GM23338 (cell line): ENCODE data around the gene ZFP36L1. TPM values are rescaled to one million over a fixed set of nuclear protein-coding genes. Genes with fewer than 3 reads are reported as not detected.
A peak's percentile ranks its signal among the peaks of the same experiment; 100 is the strongest.

Experiments used
- ATAC-seq: fragments of 200-7000 bp; cut with Tn5 transposase; 3 replicates; pipeline ENCODE4 v1.9.1; 2020
- DNase-seq: peaks from one replicate; pipeline ENCODE4 v3.0.0-alpha.2; 2015; ENCODE audit warnings: low spot score
- H2AFZ ChIP-seq: fragments of 200-600 bp; sonication (generic); 2 replicates; pipeline ENCODE4 v1.8.0; 2016; ENCODE audit warnings: antibody characterized with exemption, mild to moderate bottlenecking, moderate library complexity
- H3F3A ChIP-seq: fragments of 200-600 bp; sonication (generic); replicated peaks from 2 replicates; pipeline ENCODE4 v1.8.0; 2017; ENCODE audit warnings: antibody characterized with exemption, mixed run types, low read depth
- H3K27ac ChIP-seq: fragments of 200-600 bp; sonication (generic); 2 replicates; pipeline ENCODE4 v1.6.1; 2016; ENCODE audit warnings: low read depth
- H3K27me3 ChIP-seq: fragments of 200-600 bp; sonication (generic); 2 replicates; pipeline ENCODE4 v1.8.0; 2016; ENCODE audit warnings: mild to moderate bottlenecking, mixed run types, moderate library complexity; ENCODE audit not compliant: insufficient read depth
- H3K36me3 ChIP-seq: fragments of 200-600 bp; sonication (generic); 2 replicates; pipeline ENCODE4 v1.8.0; 2016; ENCODE audit warnings: mild to moderate bottlenecking; ENCODE audit not compliant: insufficient read depth
- H3K4me1 ChIP-seq: fragments of 200-600 bp; sonication (generic); 2 replicates; pipeline ENCODE4 v1.8.0; 2016; ENCODE audit warnings: mild to moderate bottlenecking, moderate library complexity; ENCODE audit not compliant: insufficient read depth
- H3K4me2 ChIP-seq: fragments of 200-600 bp; sonication (generic); 2 replicates; pipeline ENCODE4 v1.7.1; 2017; ENCODE audit warnings: mixed run types
- H3K4me3 ChIP-seq: fragments of 200-600 bp; sonication (generic); 2 replicates; pipeline ENCODE4 v1.6.1; 2016; ENCODE audit warnings: mixed run types
- H3K79me2 ChIP-seq: fragments of 200-600 bp; sonication (generic); replicated peaks from 2 replicates; pipeline ENCODE4 v1.8.0; 2017; ENCODE audit warnings: mild to moderate bottlenecking; ENCODE audit not compliant: insufficient read depth
- H3K9me2 ChIP-seq: fragments of 200-600 bp; sonication (generic); 2 replicates; pipeline ENCODE4 v1.8.0; 2017; ENCODE audit not compliant: insufficient read depth
- H4K20me1 ChIP-seq: fragments of 200-600 bp; sonication (generic); replicated peaks from 2 replicates; pipeline ENCODE4 v1.8.0; 2017; ENCODE audit warnings: mild to moderate bottlenecking; ENCODE audit not compliant: insufficient read depth
- H3K27ac Mint-ChIP-seq: 2 replicates; pipeline ENCODE4 v1.8.0; 2020; ENCODE audit warnings: inconsistent platforms, mild to moderate bottlenecking, moderate library complexity, mixed read lengths
- H3K27me3 Mint-ChIP-seq: 3 replicates; pipeline ENCODE4 v1.8.0; 2022; ENCODE audit warnings: low read depth, mild to moderate bottlenecking, moderate library complexity, mixed read lengths, inconsistent platforms; ENCODE audit not compliant: insufficient read depth, poor library complexity
- H3K36me3 Mint-ChIP-seq: 3 replicates; pipeline ENCODE4 v1.8.0; 2021; ENCODE audit warnings: low read depth, mild to moderate bottlenecking, inconsistent platforms, moderate library complexity, mixed read lengths
- H3K4me1 Mint-ChIP-seq: 3 replicates; pipeline ENCODE4 v1.8.0; 2020; ENCODE audit warnings: mild to moderate bottlenecking, inconsistent platforms, mixed read lengths
- H3K4me3 Mint-ChIP-seq: 3 replicates; pipeline ENCODE4 v1.8.0; 2021; ENCODE audit warnings: moderate library complexity, mild to moderate bottlenecking, inconsistent platforms, mixed read lengths
- H3K9me3 Mint-ChIP-seq: 3 replicates; pipeline ENCODE4 v1.8.0; 2020; ENCODE audit warnings: moderate library complexity, mild to moderate bottlenecking, inconsistent platforms, mixed read lengths
- CREB1 ChIP-seq: fragments of 250-450 bp; sonication (Bioruptor Pico); IDR thresholded peaks from 2 replicates; pipeline ENCODE4 v1.5.0; 2020; ENCODE audit warnings: low read depth, mild to moderate bottlenecking, moderate library complexity
- EZH2 ChIP-seq: fragments of 200-600 bp; sonication (generic); IDR thresholded peaks from one replicate; pipeline ENCODE4 v1.8.0; 2017; ENCODE audit warnings: antibody characterized with exemption, mild to moderate bottlenecking, low read depth; ENCODE audit not compliant: unreplicated experiment
- EZH2phosphoT487 ChIP-seq: fragments of 200-600 bp; sonication (generic); IDR thresholded peaks from one replicate; pipeline ENCODE4 v1.8.1; 2018; ENCODE audit warnings: antibody characterized with exemption; ENCODE audit not compliant: unreplicated experiment
- JUNB ChIP-seq: IDR thresholded peaks from one replicate; pipeline ENCODE4 v1.6.1; 2016; ENCODE audit warnings: antibody characterized with exemption; ENCODE audit not compliant: unreplicated experiment
- NANOG ChIP-seq: IDR thresholded peaks from 2 replicates; pipeline ENCODE4 v1.6.1; 2016; ENCODE audit warnings: antibody characterized with exemption, borderline replicate concordance
- POLR2AphosphoS5 ChIP-seq: IDR thresholded peaks from 2 replicates; pipeline ENCODE4 v1.6.1; 2016; ENCODE audit warnings: antibody characterized with exemption, low read depth
- STAT1 ChIP-seq: IDR thresholded peaks from one replicate; pipeline ENCODE4 v1.6.1; 2016; ENCODE audit warnings: antibody characterized with exemption; ENCODE audit not compliant: unreplicated experiment
- ZNF331 ChIP-seq: fragments of 250-450 bp; sonication (Bioruptor Pico); IDR thresholded peaks from 2 replicates; pipeline ENCODE4 v1.5.0; 2020; ENCODE audit warnings: low read depth, mild to moderate bottlenecking, moderate library complexity
- polyA plus RNA-seq: library from polyadenylated mRNA; unstranded; fragments of >200 nt; fragmentation: Nextera tagmentation; extraction: Ambion mirVana; gene quantifications from 2 replicates; pipeline ENCODE4 v1.2.1, GENCODE V29; 2016
- total RNA-seq: library from RNA; depleted of rRNA; stranded (reverse); fragments of >200 nt; shearing (Covaris generic); gene quantifications from 2 replicates; pipeline ENCODE4 v1.2.3, GENCODE V29; 2014
- TF ChIP-seq, protein P1 (sequence below): IDR thresholded peaks from one replicate; pipeline ENCODE4 v1.6.1; 2018; ENCODE audit warnings: antibody characterized with exemption; ENCODE audit not compliant: unreplicated experiment
- TF ChIP-seq, protein P2 (sequence below), 2 experiments: fragments of 200-600 bp in 1 of 2; sonication (generic) in 1 of 2; conservative IDR thresholded peaks; 2 replicates each; pipeline versions ENCODE4 v1.5.1 to v1.6.1; 2016 to 2017; ENCODE audit warnings: antibody characterized with exemption in 2 of 2, low read depth in 2 of 2, mild to moderate bottlenecking in 2 of 2, moderate library complexity in 1 of 2

Gene ZFP36L1
- total and polyA plus RNA-seq, 2 experiments from 2014 or later, result 148 to 382 TPM

DNA sequence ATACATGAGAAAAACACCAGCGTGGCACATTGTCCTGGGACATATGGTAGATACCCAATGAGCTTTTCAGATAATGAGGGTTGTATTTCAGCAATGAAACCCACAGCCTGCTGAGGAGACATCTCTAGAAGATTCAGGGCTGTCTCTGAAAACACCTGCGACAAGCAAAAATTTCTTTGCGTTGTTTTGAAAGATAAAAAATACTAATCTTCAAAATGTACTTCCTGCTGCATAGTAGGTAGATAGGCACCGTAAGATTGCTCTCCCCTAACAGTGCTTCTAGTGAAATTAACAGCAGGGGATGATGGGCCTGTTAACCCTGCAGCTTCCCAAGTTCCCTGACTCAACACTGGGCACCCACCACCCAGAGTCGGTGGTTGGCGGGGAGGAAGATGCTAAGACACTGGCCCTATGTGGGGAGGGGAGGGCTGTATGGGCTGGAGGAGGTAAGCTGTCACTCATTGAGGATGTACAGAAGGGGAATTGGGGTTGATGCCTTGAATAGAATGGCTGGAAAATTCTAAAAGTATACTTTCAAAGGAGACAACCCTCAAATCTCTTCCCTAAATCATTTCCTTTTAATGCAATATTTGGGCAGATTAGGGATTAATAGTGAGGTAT, 20.0 kb downstream of the ZFP36L1 start:
- peaks cover 2% of the 10 kb centered on the region; the same call in 2 of the 3 replicates for H3K4me1 Mint-ChIP-seq
- no peaks in the 10 kb centered on the region; the same call in 2 of the 3 replicates for H3K36me3 Mint-ChIP-seq
- DNase-seq (no peak), ATAC-seq (no peak)
- TF ChIP-seq, protein P1, sequence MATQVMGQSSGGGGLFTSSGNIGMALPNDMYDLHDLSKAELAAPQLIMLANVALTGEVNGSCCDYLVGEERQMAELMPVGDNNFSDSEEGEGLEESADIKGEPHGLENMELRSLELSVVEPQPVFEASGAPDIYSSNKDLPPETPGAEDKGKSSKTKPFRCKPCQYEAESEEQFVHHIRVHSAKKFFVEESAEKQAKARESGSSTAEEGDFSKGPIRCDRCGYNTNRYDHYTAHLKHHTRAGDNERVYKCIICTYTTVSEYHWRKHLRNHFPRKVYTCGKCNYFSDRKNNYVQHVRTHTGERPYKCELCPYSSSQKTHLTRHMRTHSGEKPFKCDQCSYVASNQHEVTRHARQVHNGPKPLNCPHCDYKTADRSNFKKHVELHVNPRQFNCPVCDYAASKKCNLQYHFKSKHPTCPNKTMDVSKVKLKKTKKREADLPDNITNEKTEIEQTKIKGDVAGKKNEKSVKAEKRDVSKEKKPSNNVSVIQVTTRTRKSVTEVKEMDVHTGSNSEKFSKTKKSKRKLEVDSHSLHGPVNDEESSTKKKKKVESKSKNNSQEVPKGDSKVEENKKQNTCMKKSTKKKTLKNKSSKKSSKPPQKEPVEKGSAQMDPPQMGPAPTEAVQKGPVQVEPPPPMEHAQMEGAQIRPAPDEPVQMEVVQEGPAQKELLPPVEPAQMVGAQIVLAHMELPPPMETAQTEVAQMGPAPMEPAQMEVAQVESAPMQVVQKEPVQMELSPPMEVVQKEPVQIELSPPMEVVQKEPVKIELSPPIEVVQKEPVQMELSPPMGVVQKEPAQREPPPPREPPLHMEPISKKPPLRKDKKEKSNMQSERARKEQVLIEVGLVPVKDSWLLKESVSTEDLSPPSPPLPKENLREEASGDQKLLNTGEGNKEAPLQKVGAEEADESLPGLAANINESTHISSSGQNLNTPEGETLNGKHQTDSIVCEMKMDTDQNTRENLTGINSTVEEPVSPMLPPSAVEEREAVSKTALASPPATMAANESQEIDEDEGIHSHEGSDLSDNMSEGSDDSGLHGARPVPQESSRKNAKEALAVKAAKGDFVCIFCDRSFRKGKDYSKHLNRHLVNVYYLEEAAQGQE, result no peak
- TF ChIP-seq NANOG, result no peak
- TF ChIP-seq, protein P2, sequence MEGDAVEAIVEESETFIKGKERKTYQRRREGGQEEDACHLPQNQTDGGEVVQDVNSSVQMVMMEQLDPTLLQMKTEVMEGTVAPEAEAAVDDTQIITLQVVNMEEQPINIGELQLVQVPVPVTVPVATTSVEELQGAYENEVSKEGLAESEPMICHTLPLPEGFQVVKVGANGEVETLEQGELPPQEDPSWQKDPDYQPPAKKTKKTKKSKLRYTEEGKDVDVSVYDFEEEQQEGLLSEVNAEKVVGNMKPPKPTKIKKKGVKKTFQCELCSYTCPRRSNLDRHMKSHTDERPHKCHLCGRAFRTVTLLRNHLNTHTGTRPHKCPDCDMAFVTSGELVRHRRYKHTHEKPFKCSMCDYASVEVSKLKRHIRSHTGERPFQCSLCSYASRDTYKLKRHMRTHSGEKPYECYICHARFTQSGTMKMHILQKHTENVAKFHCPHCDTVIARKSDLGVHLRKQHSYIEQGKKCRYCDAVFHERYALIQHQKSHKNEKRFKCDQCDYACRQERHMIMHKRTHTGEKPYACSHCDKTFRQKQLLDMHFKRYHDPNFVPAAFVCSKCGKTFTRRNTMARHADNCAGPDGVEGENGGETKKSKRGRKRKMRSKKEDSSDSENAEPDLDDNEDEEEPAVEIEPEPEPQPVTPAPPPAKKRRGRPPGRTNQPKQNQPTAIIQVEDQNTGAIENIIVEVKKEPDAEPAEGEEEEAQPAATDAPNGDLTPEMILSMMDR (conservative IDR thresholded peaks at IDR 0.05; ENCODE audit: low read depth in 2 of 2), result no peak
- no peak for TF ChIP-seq EZH2phosphoT487
- no peak for TF ChIP-seq CREB1 (CRISPR knock-in tag)
- TF ChIP-seq POLR2AphosphoS5, result no peak
- H3K4me3 Mint-ChIP-seq, result no peak overlapping the region
- H3K9me3 Mint-ChIP-seq, result no peaks in the 10 kb centered on the region; the same call in 2 of the 3 replicates
- no peak overlapping the region for H3K4me3 ChIP-seq
- H3K36me3 ChIP-seq, result no peaks in the 10 kb centered on the region
- no peaks in the 10 kb centered on the region for H3K9me2 ChIP-seq
- H3K27ac Mint-ChIP-seq, result no peak overlapping the region
- H2AFZ ChIP-seq, result no peak overlapping the region
- no peaks in the 10 kb centered on the region for H3K4me1 ChIP-seq
- H3K27me3 ChIP-seq, result no peaks in the 10 kb centered on the region
- no peak overlapping the region for H3K4me2 ChIP-seq
- no peaks in the 10 kb centered on the region for H3K79me2 ChIP-seq
- no peak overlapping the region for H3K27ac ChIP-seq
- no peaks in the 10 kb centered on the region for H4K20me1 ChIP-seq
- no peaks in the 10 kb centered on the region for H3F3A ChIP-seq
- H3K27me3 Mint-ChIP-seq, result peaks cover 1% of the 10 kb centered on the region

DNA sequence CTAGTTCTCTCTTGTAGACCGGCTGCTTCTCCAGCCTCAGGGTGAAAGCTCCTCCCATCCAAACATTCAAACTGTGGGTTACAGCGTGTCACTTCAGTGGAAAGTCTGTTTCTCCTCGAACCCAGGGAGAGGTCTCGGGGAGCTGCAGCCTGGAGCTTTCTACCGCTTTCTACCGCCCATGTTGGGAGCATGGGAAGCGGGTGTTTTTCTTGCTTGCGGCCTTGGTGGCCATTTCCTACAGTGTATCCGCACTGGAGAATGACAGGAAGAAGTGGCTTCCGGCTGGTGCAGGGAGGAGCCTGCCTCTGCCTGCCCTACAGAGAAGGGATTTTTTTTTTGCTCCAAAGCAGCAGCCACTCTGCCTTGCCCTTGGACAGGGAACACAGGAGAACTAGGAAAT, 21.2 kb downstream of the ZFP36L1 start:
- H3K9me3 Mint-ChIP-seq, result no peaks in the 10 kb centered on the region; the same call in 2 of the 3 replicates
- peaks cover 2% of the 10 kb centered on the region; the same call in 2 of the 3 replicates for H3K4me1 Mint-ChIP-seq
- ATAC-seq, result no peak
- Histone ChIP-seq H3F3A (no peaks in the 10 kb centered on the region), H3K27me3 (no peaks in the 10 kb centered on the region), H4K20me1 (no peaks in the 10 kb centered on the region), H3K36me3 (no peaks in the 10 kb centered on the region), H3K9me2 (peaks cover 5% of the 10 kb centered on the region; the same call in 1 of the 2 replicates), H3K4me2 (no peak overlapping the region), H3K27ac (no peak overlapping the region), H3K4me1 (no peaks in the 10 kb centered on the region), H3K79me2 (no peaks in the 10 kb centered on the region), H3K4me3 (no peak overlapping the region), H2AFZ (peak overlapping the region; percentile 84)
- H3K27ac Mint-ChIP-seq, result no peak overlapping the region
- no peaks in the 10 kb centered on the region for H3K27me3 Mint-ChIP-seq
- no peaks in the 10 kb centered on the region; the same call in 2 of the 3 replicates for H3K36me3 Mint-ChIP-seq
- no peak overlapping the region for H3K4me3 Mint-ChIP-seq
- no peak for DNase-seq
- TF ChIP-seq CREB1 (CRISPR knock-in tag), result no peak
- no peak for TF ChIP-seq POLR2AphosphoS5
- TF ChIP-seq, protein P2 (conservative IDR thresholded peaks at IDR 0.05; ENCODE audit: low read depth in 2 of 2), result no peak
- no peak for TF ChIP-seq NANOG
- TF ChIP-seq STAT1, result no peak
- no peak for TF ChIP-seq EZH2
- TF ChIP-seq ZNF331 (CRISPR knock-in tag), result no peak
- no peak for TF ChIP-seq JUNB
- TF ChIP-seq, protein P1, result no peak
